GM12878 (cell line): ENCODE data around the gene CLN6.

Experiments used
- BCLAF1 ChIP-seq: fragments of 450-650 bp; IDR thresholded peaks from 2 replicates; pipeline ENCODE4 v1.6.1; 2017; ENCODE audit warnings: antibody characterized with exemption, mild to moderate bottlenecking, moderate library complexity
- BHLHE40 ChIP-seq, 2 experiments: fragments of 450-650 bp in 1 of 2; IDR thresholded peaks; 2 replicates each; pipeline ENCODE4 v1.6.1; 2011 to 2017; ENCODE audit warnings: low read depth in 2 of 2, borderline replicate concordance in 1 of 2, improper control_type of control experiment in 1 of 2, low read length in 1 of 2, mild to moderate bottlenecking in 1 of 2
- CTCF ChIP-seq, 3 experiments: IDR thresholded peaks in 2 of 3; conservative IDR thresholded peaks in 1 of 3; 2 replicates each; pipeline ENCODE4 v1.5.1; 2011; ENCODE audit warnings: low read depth in 3 of 3, low read length in 3 of 3, mild to moderate bottlenecking in 3 of 3, control low read depth in 2 of 3, moderate library complexity in 2 of 3, inconsistent platforms in 1 of 3, mixed read lengths in 1 of 3; ENCODE audit not compliant: control insufficient read depth in 2 of 3, insufficient read depth in 1 of 3; ENCODE audit errors: extremely low read depth in 1 of 3
- EZH2 ChIP-seq: IDR thresholded peaks from 2 replicates; pipeline ENCODE4 v1.6.1; 2012; ENCODE audit warnings: low read depth, mild to moderate bottlenecking, control low read depth, inconsistent platforms, low read length, borderline replicate concordance; ENCODE audit not compliant: control insufficient read depth
- GABPA ChIP-seq: IDR thresholded peaks from 2 replicates; pipeline ENCODE4 v1.6.1; 2014; ENCODE audit warnings: antibody characterized with exemption, low read depth, mild to moderate bottlenecking, inconsistent platforms
- HCFC1 ChIP-seq: fragments of 150-350 bp; IDR thresholded peaks from 2 replicates; pipeline ENCODE4 v1.6.1; 2014; ENCODE audit warnings: low read length
- NR2C1 ChIP-seq: fragments of 450-650 bp; IDR thresholded peaks from 2 replicates; pipeline ENCODE4 v1.6.1; 2017; ENCODE audit warnings: antibody characterized with exemption, mild to moderate bottlenecking, moderate library complexity
- PBX3 ChIP-seq: IDR thresholded peaks from 2 replicates; pipeline ENCODE4 v1.6.1; 2011; ENCODE audit warnings: mild to moderate bottlenecking, low read depth, low read length, moderate library complexity; ENCODE audit not compliant: insufficient replicate concordance
- POLR2A ChIP-seq: IDR thresholded peaks from 2 replicates; pipeline ENCODE4 v1.6.1; 2011; ENCODE audit warnings: low read depth, mild to moderate bottlenecking, low read length
- RAD21 ChIP-seq: IDR thresholded peaks from 2 replicates; pipeline ENCODE4 v1.6.1; 2011; ENCODE audit warnings: mild to moderate bottlenecking, low read depth, low read length, moderate library complexity; ENCODE audit not compliant: insufficient read depth
- SMC3 ChIP-seq: IDR thresholded peaks from 2 replicates; pipeline ENCODE4 v1.6.1; 2011; ENCODE audit warnings: low read length, improper control_type of control experiment, borderline replicate concordance
- TCF12 ChIP-seq: IDR thresholded peaks from 2 replicates; pipeline ENCODE4 v1.6.1; 2011; ENCODE audit warnings: low read depth, mild to moderate bottlenecking, low read length
- ZNF24 ChIP-seq: fragments of 450-650 bp; IDR thresholded peaks from 2 replicates; pipeline ENCODE4 v1.6.1; 2017; ENCODE audit warnings: antibody characterized with exemption, mild to moderate bottlenecking

- TF ChIP-seq POLR2A (no peak), ZNF24 (no peak), PBX3 (no peak), NR2C1 (no peak), CTCF (IDR thresholded peaks at IDR 0.05 in 2 of 3, conservative IDR thresholded peaks at IDR 0.05 in 1 of 3; ENCODE audit: control insufficient read depth in 2 of 3, extremely low read depth in 1 of 3, insufficient read depth in 1 of 3, low read depth in 3 of 3, low read length in 3 of 3) (no peak), BHLHE40 (IDR thresholded peaks at IDR 0.05; ENCODE audit: borderline replicate concordance in 1 of 2, low read depth in 2 of 2, low read length in 1 of 2) (no peak), RAD21 (no peak), GABPA (no peak), BCLAF1 (no peak), SMC3 (no peak), HCFC1 (no peak), TCF12 (no peak), EZH2 (no peak)
Observed at GRCh38 chr15:68211656-68212320, 17.7 kb downstream of the CLN6 start.
